ENCODE results near the gene ASCL5.

Gene ASCL5

DNA sequence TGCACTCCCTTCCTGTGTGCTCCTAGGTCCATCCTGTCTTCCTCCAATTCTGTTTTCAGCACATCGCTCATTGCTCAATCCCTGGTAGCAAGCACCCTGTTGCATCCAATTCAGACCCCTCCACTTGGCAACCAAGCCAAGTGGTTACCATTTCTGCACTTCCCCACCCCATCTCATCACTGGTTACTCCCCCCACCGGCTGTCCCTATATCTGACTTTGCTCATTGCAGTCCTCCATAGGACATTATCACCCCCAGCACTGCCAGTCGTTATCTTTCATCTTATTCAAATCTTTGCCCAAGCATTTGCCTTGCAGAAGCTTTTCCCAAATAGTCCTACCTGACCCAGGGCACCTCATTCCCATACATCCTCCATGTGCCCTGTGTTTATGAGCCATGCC, 29.4 kb upstream of the ASCL5 start:
- H4K91ac ChIP-seq (ENCODE audit: low read depth, low read length, poor library complexity) = no peak overlapping the region
- H3K14ac ChIP-seq (ENCODE audit: low read length) = no peak overlapping the region
- H2BK120ac ChIP-seq (ENCODE audit: low read depth, low read length) = no peak overlapping the region
- peaks cover 0 to 5% of the 10 kb centered on the region in 2 donors for H3K9me3 ChIP-seq (replicated peaks in 1 of 2; ENCODE audit: control insufficient read depth in 2 of 2, insufficient read depth in 1 of 2, low read depth in 1 of 2, low read length in 2 of 2)
- H3K4me2 ChIP-seq (ENCODE audit: insufficient read depth, low read length, poor library complexity, severe bottlenecking) = no peak overlapping the region
- H3K36me3 ChIP-seq (replicated peaks in 1 of 2; ENCODE audit: control insufficient read depth in 2 of 2, insufficient read depth in 2 of 2, low read length in 2 of 2) = peaks cover 8 to 14% of the 10 kb centered on the region in 2 donors
- peaks cover 0 to 23% (median 0%) of the 10 kb centered on the region in 3 experiments for H3K27me3 ChIP-seq (ENCODE audit: control insufficient read depth in 3 of 3, insufficient read depth in 3 of 3, low read depth in 1 of 3, low read length in 3 of 3)
- H2BK15ac ChIP-seq (ENCODE audit: low read length) = no peak overlapping the region
- WGBS, 2 donors (ENCODE audit: extremely low coverage in 2 of 2, insufficient read length in 2 of 2, insufficient replicate concordance in 1 of 2) = no CpG with 5 or more reads among the region's 3 CpGs
- H2AFZ ChIP-seq (ENCODE audit: low read length) = no peak overlapping the region
- no peak overlapping the region for H3K18ac ChIP-seq (ENCODE audit: low read length)
- no peak overlapping the region for H3K4ac ChIP-seq (ENCODE audit: low read length)
- peaks cover 8% of the 10 kb centered on the region for H3K79me1 ChIP-seq (ENCODE audit: low read depth, low read length)
- no peak overlapping the region for H2BK12ac ChIP-seq (ENCODE audit: low read length)
- H3K9ac ChIP-seq (ENCODE audit: low read depth, low read length, poor library complexity) = no peak overlapping the region
- peaks cover 6 to 12% of the 10 kb centered on the region in 2 donors for H3K4me1 ChIP-seq (ENCODE audit: control insufficient read depth in 2 of 2, insufficient read depth in 1 of 2, low read depth in 1 of 2, low read length in 2 of 2)
- no peak overlapping the region for H2AK5ac ChIP-seq (ENCODE audit: low read depth, low read length)
- H3K23ac ChIP-seq (ENCODE audit: low read depth, low read length, poor library complexity) = no peak overlapping the region
- H4K8ac ChIP-seq (ENCODE audit: low read depth, low read length) = no peak overlapping the region
- H3K4me3 ChIP-seq (ENCODE audit: low read length in 2 of 2) = no peak overlapping the region
- DNase-seq (ENCODE audit: low spot score) = no peak
- no peak overlapping the region for H2BK5ac ChIP-seq (ENCODE audit: low read length)
- no peak overlapping the region for H3K27ac ChIP-seq (replicated peaks; ENCODE audit: low read length)

DNA sequence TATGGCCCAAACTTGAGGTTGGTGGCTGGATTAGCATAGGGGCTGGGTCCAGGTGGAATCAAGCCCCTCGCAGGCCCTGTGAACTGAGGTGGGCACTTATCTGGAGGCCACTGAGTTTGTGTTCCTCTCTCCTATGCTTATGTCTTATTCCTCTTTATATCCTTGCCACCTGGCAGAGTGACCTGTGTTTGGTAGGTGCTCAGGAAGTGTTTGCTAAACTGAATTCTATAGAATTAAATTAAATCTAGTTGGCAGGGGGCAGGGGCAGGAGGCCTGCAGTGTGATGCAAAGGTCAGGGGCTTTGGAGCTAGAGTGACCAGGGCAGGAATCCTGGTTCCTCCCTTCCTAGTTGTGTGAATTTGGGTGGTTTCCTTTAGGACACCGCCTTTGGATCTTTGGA, 28.4 kb upstream of the ASCL5 start:
- Histone ChIP-seq H3K18ac (ENCODE audit: low read length) (no peak overlapping the region), H3K4me3 (ENCODE audit: low read length in 2 of 2) (no peak overlapping the region), H2AFZ (ENCODE audit: low read length) (no peak overlapping the region), H3K36me3 (replicated peaks in 1 of 2; ENCODE audit: control insufficient read depth in 2 of 2, insufficient read depth in 2 of 2, low read length in 2 of 2) (peaks cover 16 to 23% of the 10 kb centered on the region in 2 donors), H2BK12ac (ENCODE audit: low read length) (no peak overlapping the region), H3K9ac (ENCODE audit: low read depth, low read length, poor library complexity) (no peak overlapping the region), H3K4me2 (ENCODE audit: insufficient read depth, low read length, poor library complexity, severe bottlenecking) (no peak overlapping the region), H3K14ac (ENCODE audit: low read length) (no peak overlapping the region), H3K27me3 (ENCODE audit: control insufficient read depth in 3 of 3, insufficient read depth in 3 of 3, low read depth in 1 of 3, low read length in 3 of 3) (peaks cover 0 to 23% (median 0%) of the 10 kb centered on the region in 3 experiments), H3K79me1 (ENCODE audit: low read depth, low read length) (peaks cover 8% of the 10 kb centered on the region), H4K91ac (ENCODE audit: low read depth, low read length, poor library complexity) (no peak overlapping the region), H2BK5ac (ENCODE audit: low read length) (no peak overlapping the region), H2BK120ac (ENCODE audit: low read depth, low read length) (no peak overlapping the region), H3K4ac (ENCODE audit: low read length) (no peak overlapping the region), H2AK5ac (ENCODE audit: low read depth, low read length) (no peak overlapping the region), H3K27ac (replicated peaks; ENCODE audit: low read length) (no peak overlapping the region), H2BK15ac (ENCODE audit: low read length) (no peak overlapping the region), H3K23ac (ENCODE audit: low read depth, low read length, poor library complexity) (no peak overlapping the region), H3K9me3 (replicated peaks in 1 of 2; ENCODE audit: control insufficient read depth in 2 of 2, insufficient read depth in 1 of 2, low read depth in 1 of 2, low read length in 2 of 2) (peaks cover 0 to 5% of the 10 kb centered on the region in 2 donors), H3K4me1 (ENCODE audit: control insufficient read depth in 2 of 2, insufficient read depth in 1 of 2, low read depth in 1 of 2, low read length in 2 of 2) (peaks cover 6 to 12% of the 10 kb centered on the region in 2 donors), H4K8ac (ENCODE audit: low read depth, low read length) (no peak overlapping the region)
- no CpG with 5 or more reads among the region's 2 CpGs for WGBS, 2 donors (ENCODE audit: extremely low coverage in 2 of 2, insufficient read length in 2 of 2, insufficient replicate concordance in 1 of 2)
- DNase-seq (ENCODE audit: low spot score) = no peak

DNA sequence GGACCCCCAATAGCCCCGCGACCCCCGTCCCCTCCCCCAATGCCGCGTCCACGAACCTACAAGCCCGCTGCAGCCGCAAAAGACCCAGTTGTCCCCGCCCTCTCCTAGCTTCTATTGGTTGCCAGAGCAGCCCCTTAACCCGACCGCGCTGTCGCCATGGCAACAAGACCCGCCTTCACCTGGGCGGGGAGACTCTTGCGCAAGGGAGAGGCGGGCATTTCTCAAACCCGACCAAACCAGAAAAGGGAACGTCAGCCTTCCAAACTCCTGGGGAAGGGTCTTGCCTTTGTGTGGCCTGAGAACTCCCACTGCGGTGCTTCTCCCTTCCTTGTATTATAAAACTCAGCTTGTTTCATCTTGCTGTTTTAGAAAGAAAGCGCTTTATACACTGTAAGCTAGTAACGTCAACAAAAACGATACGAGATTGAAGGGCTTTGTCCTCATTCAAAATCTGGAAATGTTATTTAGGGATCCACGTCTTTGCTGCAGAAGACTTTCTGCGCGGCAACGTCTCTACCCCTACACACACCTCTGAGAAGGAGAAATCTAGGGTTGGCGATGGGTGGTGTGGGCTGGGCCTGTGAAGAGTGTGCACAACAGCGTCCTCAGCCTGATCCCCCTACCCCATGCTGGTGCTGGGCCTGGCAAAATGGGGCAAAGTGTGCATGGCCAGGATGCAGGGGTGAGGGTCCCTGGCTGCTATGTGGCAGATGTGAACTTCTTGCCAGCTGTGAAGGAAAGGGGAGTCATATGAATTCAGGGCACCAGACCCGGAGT, 27.6 kb upstream of the ASCL5 start, which contains the start of gene TMEM9:
TSS of gene TMEM9 (minus strand) at position 86 of the 777 bp plus-strand sequence. CDS start 551 bp downstream, outside the sequence.
- H2AK5ac ChIP-seq (ENCODE audit: low read depth, low read length) = peak within 1 kb of the TSS; percentile 34

More for the DNA sequence above, 27.6 kb upstream of the ASCL5 start, which contains the start of gene TMEM9:
- H3K4ac ChIP-seq (ENCODE audit: low read length) = no peak within 1 kb of the TSS
- peak within 1 kb of the TSS; percentile 82 for H3K9ac ChIP-seq (ENCODE audit: low read depth, low read length, poor library complexity)
- H3K23ac ChIP-seq (ENCODE audit: low read depth, low read length, poor library complexity) = peak within 1 kb of the TSS; percentile 29
- peaks cover 10% of the 10 kb centered on the region for H3K79me1 ChIP-seq (ENCODE audit: low read depth, low read length)
- no peak within 1 kb of the TSS for H3K14ac ChIP-seq (ENCODE audit: low read length)
- H3K18ac ChIP-seq (ENCODE audit: low read length) = peak within 1 kb of the TSS; percentile 93
- H3K9me3 ChIP-seq (replicated peaks in 1 of 2; ENCODE audit: control insufficient read depth in 2 of 2, insufficient read depth in 1 of 2, low read depth in 1 of 2, low read length in 2 of 2) = peaks cover 0 to 5% of the 10 kb centered on the region in 2 donors
- peak within 1 kb of the TSS; percentile 91 for H2BK5ac ChIP-seq (ENCODE audit: low read length)
- no peak within 1 kb of the TSS for H4K91ac ChIP-seq (ENCODE audit: low read depth, low read length, poor library complexity)
- H4K8ac ChIP-seq (ENCODE audit: low read depth, low read length) = no peak within 1 kb of the TSS
- DNase-seq (ENCODE audit: low spot score) = peak; percentile 98
- no peak within 1 kb of the TSS for H3K27ac ChIP-seq (replicated peaks; ENCODE audit: low read length)
- no peak within 1 kb of the TSS for H2BK12ac ChIP-seq (ENCODE audit: low read length)
- WGBS, 2 donors (ENCODE audit: extremely low coverage in 2 of 2, insufficient read length in 2 of 2, insufficient replicate concordance in 1 of 2) = no CpG with 5 or more reads among the region's 31 CpGs
- H3K27me3 ChIP-seq (ENCODE audit: control insufficient read depth in 3 of 3, insufficient read depth in 3 of 3, low read depth in 1 of 3, low read length in 3 of 3) = peaks cover 0 to 18% (median 0%) of the 10 kb centered on the region in 3 experiments
- peaks cover 6 to 12% of the 10 kb centered on the region in 2 donors for H3K4me1 ChIP-seq (ENCODE audit: control insufficient read depth in 2 of 2, insufficient read depth in 1 of 2, low read depth in 1 of 2, low read length in 2 of 2)
- no peak within 1 kb of the TSS for H2BK15ac ChIP-seq (ENCODE audit: low read length)
- peak within 1 kb of the TSS; percentile 88 to 91 for H3K4me3 ChIP-seq (ENCODE audit: low read length in 2 of 2)
- peaks cover 21 to 31% of the 10 kb centered on the region in 2 donors for H3K36me3 ChIP-seq (replicated peaks in 1 of 2; ENCODE audit: control insufficient read depth in 2 of 2, insufficient read depth in 2 of 2, low read length in 2 of 2)
- peak within 1 kb of the TSS; percentile 87 for H2AFZ ChIP-seq (ENCODE audit: low read length)
- peak within 1 kb of the TSS; percentile 68 for H3K4me2 ChIP-seq (ENCODE audit: insufficient read depth, low read length, poor library complexity, severe bottlenecking)
- no peak within 1 kb of the TSS for H2BK120ac ChIP-seq (ENCODE audit: low read depth, low read length)

Measured in neuronal stem cell (in vitro differentiated cells).